D341Med (cell line): ENCODE measurements around the gene EEA1.
A peak's percentile ranks its signal among the peaks of the same experiment; 100 is the strongest.

Experiments
- DNase-seq: peaks from one replicate; pipeline ENCODE4 v3.0.0; 2012; ENCODE audit warnings: low spot score

EEA1 gene

DNA sequence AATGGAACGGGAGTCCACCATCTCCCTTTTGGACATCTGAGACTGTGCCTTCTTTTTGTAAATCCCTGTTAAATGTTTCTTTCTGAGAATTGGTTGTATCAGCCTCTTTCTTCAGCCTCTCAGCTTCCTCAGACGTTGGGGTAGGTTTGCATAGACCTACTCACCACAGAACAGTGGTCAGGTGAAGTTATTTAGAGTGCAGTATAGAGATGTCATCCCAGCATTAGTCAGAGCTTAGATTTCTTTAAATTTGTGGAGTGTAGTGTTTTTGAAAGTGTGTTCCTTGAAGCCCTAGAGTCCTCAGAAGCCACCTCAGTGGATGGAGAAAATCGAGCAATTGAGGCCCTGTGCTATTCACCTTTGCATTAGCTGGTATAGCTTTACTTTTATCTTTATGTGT lies 8.9 kb upstream of the EEA1 start:
- DNase-seq, result no peak

DNA sequence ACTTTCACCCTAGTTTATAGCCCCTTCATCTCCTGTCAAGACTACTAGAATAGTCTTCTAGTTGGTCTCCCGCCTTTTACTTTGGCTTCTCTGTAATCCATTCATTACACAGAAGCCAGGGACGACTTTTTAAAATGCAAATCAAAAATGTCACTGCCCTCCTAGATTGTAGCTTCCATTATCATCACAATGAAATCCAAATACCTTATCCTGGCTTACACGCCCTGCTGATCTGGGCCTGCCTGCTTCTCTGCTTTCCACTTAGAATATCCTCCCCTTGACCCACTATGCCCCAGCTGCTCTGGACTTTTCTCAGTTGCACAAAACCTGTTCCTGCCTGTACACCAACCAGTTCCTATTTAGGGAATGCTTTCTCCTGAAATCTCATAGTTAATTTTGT lies 4.5 kb upstream of the EEA1 start:
- DNase-seq, result no peak

DNA sequence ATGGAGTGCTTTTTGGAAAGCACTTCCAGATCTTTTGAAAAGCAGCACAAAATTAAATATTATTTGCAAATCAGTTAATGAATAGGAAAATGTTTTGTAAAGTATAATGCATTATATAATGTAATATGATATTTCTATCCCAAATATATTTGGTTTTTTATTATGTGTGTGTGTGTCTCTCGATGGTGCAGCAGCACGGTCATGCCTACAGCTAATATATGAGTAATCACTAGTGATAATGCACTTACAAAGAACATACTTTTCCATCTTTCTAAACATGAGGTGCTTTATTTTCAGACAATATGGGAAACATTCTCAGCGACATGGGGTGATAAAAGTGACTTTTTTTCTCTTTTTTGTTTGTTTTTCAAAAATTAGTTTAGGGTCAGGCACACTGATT lies 1.3 kb upstream of the EEA1 start:
- no peak for DNase-seq

DNA sequence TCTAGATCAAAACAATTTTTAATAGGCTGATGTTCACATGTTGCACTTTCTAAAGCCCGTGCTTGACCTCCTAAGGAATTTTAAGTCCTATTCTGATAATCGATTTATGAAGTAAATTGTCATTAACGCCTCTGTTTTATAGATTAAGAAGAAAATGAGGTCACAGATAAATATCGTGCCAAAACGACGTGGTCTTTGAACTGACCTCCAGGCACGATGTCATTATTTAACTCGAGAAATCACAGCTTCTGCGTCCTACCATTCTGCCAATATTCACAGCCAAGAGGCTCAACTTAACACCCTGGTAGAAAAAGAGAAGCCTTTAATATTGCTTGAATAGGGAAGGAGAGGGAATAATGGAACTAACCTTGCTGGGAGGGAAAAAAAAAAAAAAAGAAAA lies 888 bp upstream of the EEA1 start:
- no peak for DNase-seq

DNA sequence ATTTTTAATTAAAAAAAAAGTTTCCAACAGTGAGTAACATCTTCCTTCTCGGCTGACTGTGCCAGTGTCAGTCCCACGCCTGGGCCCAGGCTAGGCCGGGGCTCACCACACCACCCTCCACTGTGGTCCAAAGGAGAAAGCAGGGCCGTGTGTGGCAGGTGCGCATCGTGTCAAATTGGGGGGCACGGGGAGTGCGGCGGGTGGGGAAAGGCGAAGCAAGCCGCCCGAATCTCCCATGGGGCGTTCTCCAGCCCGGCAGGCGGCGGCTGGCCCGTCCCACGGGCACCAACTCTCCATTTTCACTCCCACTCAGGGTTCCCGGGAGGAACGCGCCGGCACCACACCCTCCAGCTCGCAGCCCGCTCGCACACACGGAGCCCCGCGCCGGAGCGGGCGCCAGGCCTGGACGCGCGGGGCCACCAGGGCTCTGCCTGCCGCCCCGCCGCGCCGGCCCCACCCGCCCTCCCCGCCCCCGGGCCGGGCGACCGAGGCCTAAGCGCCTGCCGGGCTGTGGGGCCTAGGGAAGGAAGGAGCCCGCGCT lies 604 bp downstream of the EEA1 start:
- peak; percentile 80 for DNase-seq

DNA sequence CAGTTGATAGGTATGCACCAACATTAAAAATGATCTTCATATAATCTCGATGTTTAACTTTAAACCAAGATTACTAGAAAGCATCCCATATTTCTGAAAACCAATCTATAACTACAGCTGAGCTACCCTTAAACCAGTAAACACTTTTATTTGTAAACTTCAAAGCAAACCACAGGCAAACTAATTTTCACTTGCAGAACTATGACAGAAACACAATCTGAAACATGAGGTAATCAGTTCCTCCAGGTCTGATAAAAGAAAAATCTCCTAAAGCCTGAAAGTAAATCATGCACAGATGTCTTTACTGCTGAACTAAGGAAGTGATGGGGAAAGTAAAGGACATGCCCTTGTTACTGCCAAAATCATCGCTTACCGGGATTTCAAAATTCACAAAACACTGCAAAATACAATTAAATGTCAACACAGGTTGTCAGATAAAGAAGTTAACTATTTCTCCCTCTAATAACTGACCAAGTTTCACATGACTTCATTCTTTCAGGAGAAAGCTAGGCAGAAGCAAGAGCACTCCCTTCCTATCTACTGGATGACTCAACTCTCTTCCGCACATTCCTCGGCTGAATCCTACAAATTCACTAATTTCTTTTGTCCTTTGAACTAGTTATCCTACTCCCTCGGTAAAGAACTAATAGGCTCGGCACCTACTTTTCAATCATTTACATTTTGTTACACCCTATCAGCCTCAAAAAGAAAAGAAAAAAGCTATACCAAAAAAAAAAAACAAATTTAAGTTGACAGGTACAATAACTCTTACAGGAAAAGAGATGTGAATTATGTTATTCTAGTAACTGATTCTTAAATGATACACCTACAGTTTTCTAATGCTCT lies 1.4 kb downstream of the EEA1 start:
- DNase-seq, result no peak

DNA sequence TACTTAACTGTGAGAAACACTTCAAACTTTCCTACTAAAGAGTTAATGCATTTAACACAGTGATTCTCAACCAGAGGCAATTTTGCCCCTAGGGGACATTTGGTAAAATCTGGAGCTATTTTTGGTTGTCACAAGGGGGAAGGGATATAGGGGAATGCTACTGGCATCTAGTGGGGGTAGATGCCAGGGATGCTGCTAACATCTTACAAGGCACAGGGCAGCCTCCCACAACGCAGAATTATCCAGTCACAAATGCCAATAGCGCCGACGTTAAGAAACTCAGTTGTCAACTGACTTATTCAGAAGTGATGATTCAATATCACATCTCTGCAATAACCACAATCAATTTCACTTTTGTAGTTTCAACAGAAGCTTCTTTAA lies 2.0 kb downstream of the EEA1 start:
- peak; percentile 34 for DNase-seq

DNA sequence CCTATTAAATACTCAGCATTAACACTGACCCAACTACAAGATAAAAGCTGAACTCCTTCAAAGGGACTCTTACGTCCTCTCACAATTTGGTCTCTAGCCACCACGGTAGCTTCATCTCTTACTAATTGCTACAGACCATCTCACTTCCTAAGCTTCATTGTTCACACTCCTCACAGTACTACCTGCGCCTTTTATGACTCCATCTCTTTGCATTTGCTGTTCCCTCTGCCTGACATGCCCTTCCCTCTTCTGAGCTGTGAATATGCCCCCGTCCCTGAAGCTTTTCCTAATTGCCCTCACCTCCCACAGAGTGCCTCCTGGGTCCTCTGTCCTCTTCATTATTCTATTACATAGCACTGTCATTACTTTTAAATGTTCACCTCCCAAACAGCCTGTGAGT lies 2.5 kb downstream of the EEA1 start:
- no peak for DNase-seq

DNA sequence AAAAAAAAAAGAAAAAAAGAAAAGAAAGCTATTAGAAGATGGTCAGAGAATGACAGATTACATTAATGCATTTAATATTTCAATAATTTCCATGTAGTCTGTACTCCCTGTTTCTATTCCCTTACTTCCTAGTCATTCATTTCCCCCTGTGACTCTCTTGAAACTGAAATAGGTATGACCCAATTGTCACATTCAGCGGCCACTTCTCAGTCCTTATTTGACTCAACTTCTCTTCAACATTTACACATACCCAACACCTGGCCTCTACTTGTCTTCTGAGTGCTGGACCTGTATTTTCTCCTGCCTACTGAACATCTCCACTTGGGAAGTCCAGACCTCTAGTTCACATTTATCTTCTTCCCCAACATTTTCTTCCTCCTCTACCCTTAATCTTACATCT lies 7.2 kb downstream of the EEA1 start:
- DNase-seq, result no peak

DNA sequence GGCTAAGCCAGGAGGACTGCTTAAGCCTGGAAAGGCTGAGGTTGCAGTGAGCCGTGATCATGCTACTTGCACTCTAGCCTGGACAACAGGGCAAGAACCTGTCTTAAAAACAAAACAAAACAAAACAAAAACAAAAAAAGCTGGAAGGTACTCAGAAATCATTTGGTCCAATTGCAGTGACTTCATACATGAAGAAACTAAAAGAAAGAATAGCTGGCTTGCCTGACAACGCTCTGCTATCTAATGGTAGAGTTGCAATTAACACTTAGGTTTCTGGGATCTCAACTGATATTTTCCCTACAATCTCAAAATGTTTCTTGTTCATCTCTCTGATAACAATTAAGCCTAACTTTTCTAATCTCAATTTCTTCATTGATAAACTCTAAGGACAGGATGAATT lies 13.7 kb downstream of the EEA1 start:
- no peak for DNase-seq

DNA sequence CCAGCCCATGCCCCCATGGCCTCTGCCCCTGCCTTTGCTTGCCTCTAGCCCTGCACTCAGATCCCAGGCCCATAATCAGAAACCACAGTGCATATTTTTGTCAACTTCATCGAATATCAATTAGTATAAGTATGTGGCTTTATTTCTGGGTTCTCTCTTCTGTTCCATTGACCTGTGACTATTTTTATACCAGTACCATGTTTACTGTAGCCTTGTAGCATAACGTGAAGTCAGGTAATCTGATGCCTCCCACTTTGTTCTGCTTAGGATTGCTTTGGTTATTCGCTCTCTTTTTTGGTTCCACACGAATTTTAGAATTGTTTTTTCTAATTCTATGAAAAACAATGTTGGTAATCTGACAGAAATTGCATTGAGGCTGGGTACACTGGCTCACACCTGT lies 14.9 kb downstream of the EEA1 start:
- DNase-seq, result no peak

DNA sequence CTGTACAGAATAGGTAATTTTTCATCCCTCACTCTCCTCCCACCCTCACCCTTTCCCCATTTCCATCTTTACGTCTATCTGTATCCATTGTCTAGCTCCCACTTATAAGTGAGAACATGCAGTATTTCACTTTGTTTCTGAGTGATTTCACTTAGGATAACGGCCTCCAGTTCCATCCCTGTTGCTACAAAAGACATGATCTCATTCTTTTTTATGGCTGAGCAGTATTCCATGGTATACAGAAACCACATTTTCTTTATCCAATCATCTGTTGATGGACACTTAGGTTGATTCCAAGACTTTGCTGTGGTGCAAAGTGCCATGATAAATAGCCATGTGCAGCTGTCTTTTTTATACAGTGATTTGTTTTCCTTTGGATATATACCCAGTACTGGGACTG lies 16.4 kb downstream of the EEA1 start:
- no peak for DNase-seq

DNA sequence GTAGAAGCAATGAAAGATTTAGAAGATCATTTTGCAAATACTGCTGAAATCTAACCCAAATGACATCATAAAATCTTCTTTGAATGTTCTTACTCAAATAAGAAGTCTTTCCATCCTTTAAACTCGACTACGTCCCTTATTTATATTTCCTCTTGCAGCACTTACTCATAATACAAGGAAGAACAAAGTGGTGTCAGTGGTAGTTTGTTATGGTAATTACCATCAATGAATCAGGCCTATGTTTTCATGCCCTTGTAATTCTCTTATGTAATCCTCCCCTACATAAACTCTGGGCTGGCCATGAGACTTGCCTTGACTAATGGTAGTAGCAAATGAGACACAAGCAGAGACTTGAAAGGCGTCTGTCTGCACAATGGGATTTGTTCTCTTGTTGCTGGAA lies 17.0 kb downstream of the EEA1 start:
- DNase-seq, result no peak

DNA sequence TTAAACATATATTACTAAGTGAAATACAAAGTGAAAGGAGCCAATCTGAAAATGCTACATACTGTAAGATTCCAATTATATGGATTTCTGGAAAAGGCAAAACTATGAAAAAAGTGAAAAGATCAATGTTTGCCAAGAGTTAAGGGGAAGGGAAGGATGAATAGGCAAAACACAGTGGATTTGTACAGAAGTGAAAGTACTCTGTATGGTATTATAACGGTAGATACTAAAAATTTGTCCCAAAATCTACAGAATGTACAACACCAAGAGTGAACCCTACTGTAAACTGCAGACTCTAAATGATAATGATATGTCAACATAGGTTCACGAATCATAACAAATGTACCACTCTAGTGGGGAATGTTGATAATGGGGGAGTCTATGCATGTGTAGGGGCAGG lies 17.8 kb downstream of the EEA1 start:
- no peak for DNase-seq

DNA sequence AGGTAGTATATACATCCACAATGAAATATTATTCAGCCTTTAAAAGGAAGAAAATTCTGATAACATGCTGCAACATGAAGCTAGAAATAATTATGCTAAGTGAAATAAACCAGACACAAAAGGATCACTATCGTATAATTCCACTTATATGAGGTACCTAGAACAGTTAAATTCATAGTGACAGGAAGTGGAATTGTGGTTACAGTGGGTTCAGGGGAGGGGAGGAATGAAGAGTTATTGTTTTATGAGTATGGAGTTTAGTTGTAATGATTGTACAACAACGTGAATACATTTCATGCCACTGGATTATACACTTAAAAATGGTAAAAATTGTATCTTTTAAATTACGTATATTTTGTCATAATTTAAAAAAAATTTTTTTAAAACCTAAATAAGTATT lies 21.0 kb downstream of the EEA1 start:
- no peak for DNase-seq

DNA sequence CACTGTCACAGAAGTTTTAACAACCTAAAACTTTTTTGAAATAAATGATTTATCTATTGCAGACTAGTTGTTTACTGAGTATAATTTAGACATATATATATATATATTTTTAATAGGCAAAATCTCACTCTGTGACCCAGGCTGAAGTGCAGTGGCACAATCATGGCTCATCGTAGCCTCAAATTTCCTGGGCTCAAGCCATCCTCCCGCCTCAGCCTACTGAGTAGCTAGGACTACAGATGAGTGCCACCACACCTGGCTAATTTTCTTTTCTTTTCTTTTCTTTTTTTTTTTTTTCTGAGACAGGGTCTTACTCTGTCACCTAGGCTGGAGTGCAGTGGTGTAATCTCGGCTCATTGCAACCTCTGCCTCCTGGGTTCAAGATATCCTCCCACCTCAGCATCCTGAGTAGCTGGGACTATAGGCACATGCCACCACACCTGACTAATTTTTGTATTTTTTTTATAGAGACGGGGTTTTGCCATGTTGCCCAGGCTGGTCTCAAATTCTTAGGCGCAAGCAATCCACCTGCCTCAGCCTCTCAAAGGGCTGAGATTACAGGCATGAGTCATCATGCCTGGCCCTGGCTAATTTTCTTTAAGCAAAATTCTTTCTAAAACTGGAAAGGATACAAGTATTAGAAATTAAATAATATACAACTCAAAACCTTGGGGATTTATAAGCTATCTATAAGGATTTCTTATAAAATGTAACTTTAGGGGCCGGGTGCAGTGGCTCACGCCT lies 23.1 kb downstream of the EEA1 start:
- no peak for DNase-seq

DNA sequence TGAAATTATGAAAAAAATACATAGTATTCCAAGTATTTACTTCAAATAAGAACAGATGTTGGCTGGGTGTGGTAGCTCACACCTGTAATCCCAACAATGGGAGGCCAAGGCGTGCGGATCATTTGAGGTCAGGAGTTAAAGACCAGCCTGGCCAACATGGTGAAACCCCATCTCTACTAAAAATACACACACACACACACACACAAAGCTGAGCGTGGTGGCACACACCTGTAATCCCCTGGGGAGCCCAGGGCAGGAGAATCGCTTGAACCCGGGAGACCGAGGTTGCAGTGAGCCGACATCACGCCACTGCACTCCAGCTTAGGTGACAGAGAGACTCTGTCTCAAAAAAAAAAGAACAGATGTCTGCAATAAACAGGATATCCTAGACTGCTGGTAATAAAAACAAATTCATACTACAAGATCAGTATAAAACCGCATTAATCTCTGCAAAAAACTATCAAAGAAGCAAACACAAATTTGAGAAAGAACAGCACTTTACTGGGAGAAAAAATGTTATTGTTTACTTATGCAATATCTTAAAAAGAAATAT lies 23.8 kb downstream of the EEA1 start:
- DNase-seq, result no peak

DNA sequence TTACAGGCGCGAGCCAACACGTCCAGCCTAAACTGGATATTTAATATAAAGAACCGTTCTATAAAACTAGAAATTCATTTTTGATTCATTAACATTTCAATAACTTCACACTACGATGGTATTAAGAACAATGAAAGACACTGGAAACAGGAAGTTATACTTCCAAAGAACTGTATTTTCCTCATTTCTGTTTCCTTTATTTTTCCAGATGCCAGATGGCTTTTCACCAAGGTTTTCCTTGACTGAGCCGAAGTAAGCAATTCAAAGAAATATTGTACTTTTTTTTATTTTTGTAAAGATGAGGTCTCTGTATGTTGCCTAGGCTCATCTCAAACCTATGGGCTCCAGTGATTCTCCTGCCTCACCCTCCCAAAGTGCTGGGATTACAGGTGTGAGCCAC lies 28.2 kb downstream of the EEA1 start:
- DNase-seq, result no peak

DNA sequence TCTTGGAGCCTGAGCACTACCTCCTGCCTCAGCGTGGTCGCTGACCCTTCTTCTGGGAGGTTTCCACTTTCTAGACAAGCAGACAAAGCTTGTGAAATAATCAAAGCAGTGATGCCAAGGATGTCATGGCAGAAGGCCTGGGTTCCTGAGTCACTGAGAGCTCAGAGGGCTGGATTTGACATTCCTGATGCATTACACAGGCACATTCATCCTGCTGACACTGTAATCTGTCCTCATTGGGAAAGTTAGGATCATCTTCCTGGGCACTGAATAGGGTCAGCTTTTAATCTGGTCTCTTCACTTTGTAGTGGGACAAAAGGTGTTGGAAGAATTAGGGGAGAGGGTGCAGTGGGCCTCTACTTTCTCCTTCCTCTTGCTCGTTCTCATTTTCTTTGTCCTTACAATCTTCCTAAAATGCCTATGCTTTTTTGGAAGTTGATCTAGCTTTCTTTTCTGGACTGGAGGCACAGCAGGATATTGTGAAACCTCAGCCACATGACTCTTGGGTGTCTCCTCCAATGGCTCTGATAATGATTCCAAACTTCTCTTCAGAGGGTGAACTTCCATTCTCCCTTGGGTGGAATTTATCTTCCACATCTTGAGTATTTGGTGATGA lies 29.6 kb downstream of the EEA1 start:
- no peak for DNase-seq

DNA sequence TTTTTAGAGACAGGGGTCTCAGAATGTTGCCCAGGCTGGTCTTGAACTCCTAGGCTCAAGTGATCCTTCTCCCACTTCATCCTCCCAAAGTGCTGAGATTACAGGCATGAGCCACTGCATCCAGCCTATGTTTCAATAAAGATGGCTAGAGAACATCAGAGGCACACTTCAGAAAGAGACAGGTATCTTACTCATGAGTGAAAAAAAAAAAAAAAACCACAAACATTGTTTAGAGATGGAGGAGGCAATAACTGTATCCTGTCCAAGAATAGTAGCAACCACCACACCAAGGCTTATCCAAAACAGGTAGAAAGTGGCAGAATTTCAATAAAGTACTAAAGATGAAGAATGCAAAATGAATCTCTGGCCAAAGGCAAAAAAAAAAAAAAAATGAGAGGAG lies 30.3 kb downstream of the EEA1 start:
- DNase-seq, result no peak

DNA sequence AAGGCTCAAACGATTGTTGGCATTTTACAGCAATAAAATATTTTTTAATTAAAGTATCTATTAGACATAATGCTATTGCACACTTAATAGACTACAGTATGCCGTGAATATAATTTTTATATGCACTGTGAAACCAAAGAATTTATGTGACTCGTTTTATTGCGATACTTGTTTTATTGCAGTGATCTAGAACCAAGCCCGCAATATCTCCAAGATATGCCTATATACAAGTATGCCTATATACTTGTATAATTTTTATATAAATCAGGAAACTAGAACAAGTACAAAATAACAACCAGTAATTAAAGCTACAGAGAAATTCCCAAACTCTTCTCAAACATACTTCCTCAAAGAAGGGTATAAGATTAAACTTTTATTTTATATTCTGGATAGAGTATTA lies 31.3 kb downstream of the EEA1 start:
- DNase-seq, result no peak

DNA sequence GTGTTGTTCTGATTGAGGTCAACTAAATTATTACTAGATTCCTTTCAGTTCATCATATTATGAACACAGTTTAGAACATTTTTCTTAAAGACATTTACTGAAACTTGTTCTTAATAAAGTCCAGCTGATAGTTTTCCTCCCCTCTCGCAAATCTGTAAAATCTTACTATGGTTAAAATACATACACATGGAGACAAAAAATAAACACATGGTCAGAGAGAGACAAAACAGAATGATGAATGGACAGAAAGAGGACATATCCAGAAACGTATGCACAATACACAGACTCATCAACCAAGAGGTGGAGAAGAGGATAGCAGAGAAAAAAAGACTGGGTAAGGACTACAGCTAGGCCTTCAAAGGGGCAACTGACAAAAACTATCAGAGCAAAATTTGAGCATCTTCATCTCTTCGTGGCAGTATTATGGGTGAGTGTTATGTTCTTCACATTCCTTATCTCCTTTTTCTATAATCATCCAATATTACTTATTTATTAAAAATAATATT lies 38.4 kb downstream of the EEA1 start:
- DNase-seq, result no peak

DNA sequence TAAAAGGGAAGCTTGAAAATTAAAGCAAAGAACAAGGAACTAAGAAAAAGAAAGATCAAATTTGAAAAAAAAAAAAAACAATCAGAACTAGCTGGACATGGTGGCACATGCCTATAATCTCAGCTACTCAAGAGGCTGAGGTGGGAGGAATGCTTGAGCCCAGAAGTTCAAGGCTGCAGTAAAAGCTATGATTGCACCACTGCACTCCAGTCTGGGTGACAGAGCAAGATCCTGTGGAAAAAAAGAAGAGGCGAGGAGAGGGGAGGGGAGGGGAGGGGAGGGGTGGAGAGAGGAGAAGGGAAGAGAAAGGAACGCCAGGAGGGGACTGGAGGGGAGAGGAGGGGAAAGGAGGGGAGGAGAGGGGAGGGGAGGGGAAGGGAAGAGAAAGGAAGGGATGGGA lies 43.0 kb downstream of the EEA1 start:
- no peak for DNase-seq
